ENCODE measurements around the gene PITPNM2. TPM values are rescaled to one million over a fixed set of nuclear protein-coding genes. Genes with fewer than 3 reads are reported as not detected.

Gene PITPNM2
- 15.7 to 25.8 TPM (median 21.3 TPM) in 5 replicates for total RNA-seq (2022; extraction: Qiagen RNA extraction; ENCODE audit: low read depth)

DNA sequence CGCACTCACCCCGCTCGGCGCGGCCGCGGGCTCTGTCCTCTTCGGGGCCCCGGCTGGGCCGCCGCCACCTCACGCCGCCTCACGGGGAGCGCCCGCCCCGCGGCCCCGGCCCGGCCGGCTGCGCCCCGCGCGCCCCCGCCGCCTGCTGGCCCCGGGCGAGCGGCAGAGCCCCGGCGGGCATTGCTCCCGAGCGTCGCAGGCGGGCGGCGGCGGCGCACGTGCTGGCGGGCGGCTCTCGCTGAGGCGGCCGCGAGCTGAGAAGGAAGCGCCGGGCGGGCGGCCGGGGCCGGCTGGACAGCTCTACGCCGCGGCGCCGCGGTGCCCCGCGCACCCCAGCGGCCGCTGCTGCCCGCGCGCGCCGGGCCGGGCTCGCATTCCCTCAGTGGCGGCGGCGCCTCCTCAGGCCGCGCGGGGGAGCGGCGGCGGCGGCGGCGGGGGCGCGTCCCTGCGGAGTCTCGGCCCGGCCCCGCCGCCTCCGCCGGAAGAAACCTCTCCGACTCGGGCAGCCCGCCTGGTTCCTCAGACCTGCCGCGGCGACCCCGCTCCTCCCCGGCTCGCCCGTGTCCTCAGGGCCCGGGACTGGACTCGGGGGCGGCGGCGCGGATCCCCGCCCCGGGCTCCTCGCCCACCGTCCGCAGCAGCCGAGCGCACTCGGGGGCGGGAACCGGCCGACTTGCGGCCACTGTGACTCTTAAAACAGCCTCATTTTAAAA is at the start of gene PITPNM2:
PITPNM2 (minus strand) TSS at position 347 of the 713 bp plus-strand sequence. CDS start 116,500 bp downstream, outside the sequence.

Other genes starting within 250 kb of the PITPNM2 start
- gene ABCB9, start 184.6 kb downstream of the PITPNM2 start, total RNA-seq (2022; extraction: Qiagen RNA extraction; ENCODE audit: low read depth) = 9.6 to 13.1 TPM (median 12.2 TPM) in 5 replicates
- 12.4 to 17.4 TPM (median 16.1 TPM) in 5 replicates for gene OGFOD2, start 175.8 kb downstream of the PITPNM2 start, total RNA-seq (2022; extraction: Qiagen RNA extraction; ENCODE audit: low read depth)
- gene ARL6IP4, start 170.4 kb downstream of the PITPNM2 start, total RNA-seq (2022; extraction: Qiagen RNA extraction; ENCODE audit: low read depth) = 207 to 273 TPM (median 241 TPM) in 5 replicates
- 18.5 to 24.8 TPM (median 22.1 TPM) in 5 replicates for gene MPHOSPH9, start 82.1 kb upstream of the PITPNM2 start, total RNA-seq (2022; extraction: Qiagen RNA extraction; ENCODE audit: low read depth)
- 13.2 to 17.6 TPM (median 17.0 TPM) in 5 replicates for gene MTRFR, start 82.3 kb upstream of the PITPNM2 start, total RNA-seq (2022; extraction: Qiagen RNA extraction; ENCODE audit: low read depth)
- gene CDK2AP1, start 120.8 kb upstream of the PITPNM2 start, total RNA-seq (2022; extraction: Qiagen RNA extraction; ENCODE audit: low read depth) = 100.0 to 174 TPM (median 164 TPM) in 5 replicates
- 16.5 to 26.5 TPM (median 23.8 TPM) in 5 replicates for gene SBNO1, start 213.8 kb upstream of the PITPNM2 start, total RNA-seq (2022; extraction: Qiagen RNA extraction; ENCODE audit: low read depth)
- 47.8 to 56.3 TPM (median 52.2 TPM) in 5 replicates for gene KMT5A, start 233.0 kb upstream of the PITPNM2 start, total RNA-seq (2022; extraction: Qiagen RNA extraction; ENCODE audit: low read depth)

Measured in A549 treated with GW870086 at 1 μM for 4 hours (cell line).